ENCODE measurements around the gene HPCAL4.

The HPCAL4 gene

DNA sequence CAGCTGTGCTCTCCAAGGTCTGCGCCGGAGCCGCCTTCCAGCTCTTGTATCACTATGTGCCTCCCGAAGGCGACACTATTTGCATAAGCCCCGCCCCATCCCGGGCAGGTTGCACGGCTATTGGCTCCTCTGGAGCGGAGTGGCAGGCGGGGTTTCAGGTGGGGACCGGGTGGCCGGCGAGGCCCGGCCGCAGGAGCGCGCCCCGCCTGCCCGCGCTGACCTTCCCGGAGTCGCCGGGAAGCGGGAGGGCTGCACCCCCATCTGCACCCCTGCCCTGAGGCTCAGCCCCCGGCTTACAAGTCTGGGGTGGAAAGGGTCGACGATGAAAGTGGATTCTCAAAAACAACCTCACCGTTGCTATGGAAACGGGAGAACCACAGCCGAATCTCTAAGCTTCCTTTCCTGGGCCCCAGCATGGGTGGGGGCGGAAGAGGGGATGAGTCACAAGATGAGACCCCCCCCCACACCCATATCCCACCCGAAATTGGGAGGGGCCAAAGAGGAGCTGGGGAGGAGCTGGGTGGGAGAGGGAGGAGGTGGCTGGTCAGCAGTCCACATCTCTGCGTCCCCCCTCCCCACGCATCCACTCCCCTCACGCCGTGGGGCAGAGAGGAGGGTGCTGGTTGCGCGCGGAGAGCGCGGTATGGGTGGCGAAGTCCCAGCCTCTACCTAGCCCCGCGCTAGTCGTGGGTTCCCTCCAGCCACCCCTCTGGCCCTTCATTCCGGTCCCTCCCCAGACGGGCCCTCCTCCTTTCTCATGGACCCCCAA is at the start of gene HPCAL4:
Gene HPCAL4, minus strand, starts transcription at position 51 of the 769 bp plus-strand sequence. CDS start 6,830 bp downstream, outside the sequence.
- DNase-seq: peak; percentile 94

DNA sequence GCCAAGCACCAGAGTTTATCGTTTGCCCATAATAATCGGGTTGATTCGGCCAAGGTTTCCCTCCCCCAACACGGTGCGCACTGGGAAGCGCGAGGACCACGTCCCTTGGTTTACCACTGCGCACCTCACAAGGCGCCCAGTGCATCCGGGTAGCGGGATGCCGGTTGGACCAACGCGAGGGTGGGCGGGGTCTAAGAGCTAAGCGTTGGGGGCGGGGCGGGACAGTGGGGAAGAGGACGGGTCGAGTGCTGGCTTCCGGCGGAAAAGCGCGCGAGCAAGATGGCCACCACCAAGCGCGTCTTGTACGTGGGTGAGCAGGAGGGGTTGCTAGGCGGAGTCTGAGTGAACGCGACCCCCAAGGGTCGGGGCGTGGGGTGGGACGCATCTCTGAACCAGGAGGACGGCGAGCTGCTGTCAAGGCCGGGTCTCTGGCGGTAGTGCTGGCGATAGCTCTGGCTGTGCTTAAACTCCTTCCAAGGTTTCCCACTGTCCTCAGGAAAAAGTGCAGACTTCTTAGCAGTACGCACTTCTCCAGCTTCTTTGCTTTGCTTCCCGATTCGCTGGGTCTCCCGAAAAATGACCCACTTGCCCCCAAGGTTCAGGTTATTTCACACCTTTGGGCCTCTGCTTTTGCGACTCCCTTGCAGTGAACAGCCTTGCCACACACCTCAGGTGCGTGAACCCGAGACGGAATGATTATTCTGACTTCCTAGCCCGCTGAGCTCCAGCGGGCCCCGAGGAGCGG is 47.6 kb upstream of the HPCAL4 start, which contains the start of gene PPIE:
Gene PPIE, plus strand, starts transcription at position 261 of the 745 bp plus-strand sequence. Its CDS starts 19 bp downstream, at position 280.
- peak; percentile 99 for DNase-seq

DNA sequence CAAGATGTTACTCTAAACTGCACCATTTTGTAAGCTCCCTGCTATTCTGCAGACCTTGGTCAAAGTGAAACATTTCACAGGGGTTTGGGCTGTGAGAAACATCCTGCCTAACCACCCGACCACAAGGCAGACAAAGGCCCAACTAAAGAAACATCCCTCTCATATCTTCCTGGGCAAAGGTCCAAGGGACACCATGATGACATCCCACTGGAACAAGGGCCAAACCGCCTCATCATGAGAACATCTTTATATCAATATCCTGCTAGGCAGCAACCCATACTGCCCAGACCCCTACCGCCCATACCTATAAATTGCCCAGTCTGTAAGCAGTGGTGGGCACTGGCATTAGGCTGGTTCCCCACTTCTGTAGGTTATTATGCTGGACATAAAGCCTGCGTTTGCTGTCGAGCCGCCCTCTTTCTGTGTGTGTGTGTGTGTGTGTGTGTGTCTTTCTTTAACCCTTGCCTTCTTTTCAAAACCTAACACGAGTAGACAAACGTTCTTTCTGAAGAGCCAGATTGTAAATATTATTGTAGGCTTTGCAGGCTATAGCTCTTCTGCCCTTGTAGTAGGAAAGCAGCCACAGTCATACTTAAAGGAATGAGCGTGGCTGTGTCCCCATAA is 46.4 kb upstream of the HPCAL4 start:
- DNase-seq: no peak

DNA sequence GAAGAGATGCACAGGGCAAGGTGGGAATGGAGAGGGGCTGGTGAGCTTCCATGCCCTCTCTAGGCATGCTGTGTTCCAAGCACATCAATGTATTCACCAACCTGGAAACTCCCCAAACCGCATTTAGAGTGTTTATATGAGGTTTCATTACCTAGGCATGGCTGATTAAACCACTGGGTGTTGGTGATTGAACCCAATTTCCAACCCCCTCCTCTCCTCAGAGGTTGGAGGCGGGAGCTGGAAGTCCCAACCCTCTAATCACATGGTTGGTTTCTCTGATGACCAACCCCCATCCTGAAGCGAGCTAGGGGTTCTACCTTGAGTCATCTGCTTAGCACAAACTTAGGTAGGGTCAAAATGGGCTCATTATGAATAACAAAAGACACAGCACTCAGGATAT is 44.5 kb upstream of the HPCAL4 start:
- DNase-seq: no peak

DNA sequence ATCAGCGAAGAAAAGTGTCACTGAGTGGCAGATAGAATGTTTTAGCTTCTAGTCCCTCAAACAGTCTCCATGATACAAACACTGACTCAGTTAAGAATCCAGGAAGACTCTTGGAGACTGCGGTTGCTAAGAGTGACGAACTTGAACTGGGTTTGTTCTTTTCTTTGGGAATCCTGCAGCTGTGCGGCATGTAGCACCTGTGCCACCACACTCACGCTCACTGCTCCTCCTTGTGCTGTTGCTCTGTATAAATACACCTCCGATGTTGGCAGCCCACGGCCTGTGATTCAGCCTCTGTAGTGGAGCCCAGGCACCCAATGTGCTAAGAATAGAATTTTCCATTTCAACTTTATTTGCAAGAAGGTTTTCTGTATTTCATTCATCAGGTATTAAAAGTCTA is 41.9 kb upstream of the HPCAL4 start:
- DNase-seq: no peak

DNA sequence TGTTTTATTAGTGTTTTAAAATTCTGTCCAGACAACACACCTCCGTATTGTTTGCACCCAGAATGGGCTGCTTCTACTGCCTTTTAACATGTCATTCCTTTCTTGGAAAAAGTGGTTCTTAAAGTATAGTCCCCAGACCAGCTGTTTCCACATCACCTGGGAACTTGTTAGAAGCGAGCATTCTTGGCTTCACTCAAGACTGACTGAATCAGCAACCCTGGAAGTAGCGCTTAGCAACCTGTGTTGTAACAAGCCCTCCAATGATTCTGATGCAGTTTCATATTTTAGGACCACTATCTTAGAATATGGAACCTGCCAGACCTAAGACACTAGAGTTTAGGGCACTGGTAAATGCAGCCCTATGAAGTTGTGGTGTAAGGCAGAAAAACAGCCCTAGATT is 41.5 kb upstream of the HPCAL4 start:
- DNase-seq: no peak

DNA sequence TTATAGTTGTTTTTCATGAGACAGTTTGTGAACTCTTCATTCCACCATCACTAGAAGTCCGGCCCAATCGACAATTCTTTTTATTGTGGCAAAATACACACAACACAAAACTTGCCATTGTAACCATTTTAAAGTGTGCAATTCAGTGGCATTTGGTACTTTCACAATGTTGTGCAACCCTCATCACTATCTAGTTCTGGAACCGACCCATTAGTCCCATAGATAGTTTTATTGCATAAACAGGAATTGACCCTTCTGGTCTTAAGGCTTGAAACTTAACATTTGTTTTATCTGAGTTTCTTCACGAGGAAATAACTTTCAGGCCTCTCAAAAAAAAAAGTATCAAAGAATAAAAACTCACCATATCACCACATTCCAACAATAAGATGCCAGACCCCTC is 38.6 kb upstream of the HPCAL4 start:
- DNase-seq: no peak

DNA sequence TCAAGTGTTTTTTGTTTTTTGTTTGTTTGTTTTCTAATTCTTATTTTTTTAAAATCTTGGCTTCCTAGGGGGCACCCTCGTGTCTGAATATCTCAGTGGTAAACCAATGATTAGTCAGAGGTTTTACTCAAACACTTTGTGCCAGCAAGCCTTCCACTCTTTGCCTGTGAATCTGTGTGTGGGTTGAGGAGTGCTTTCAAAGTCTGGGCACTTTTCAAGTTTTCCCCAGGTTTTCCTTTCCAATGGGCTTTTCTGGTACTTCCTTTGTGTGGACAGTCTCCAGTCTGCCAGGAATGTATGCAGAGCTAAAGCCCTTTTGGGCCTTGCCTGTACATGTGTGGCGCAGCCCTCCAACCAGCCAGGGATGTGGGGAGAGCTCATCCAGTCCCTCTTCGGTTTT is 37.8 kb upstream of the HPCAL4 start:
- no peak for DNase-seq

DNA sequence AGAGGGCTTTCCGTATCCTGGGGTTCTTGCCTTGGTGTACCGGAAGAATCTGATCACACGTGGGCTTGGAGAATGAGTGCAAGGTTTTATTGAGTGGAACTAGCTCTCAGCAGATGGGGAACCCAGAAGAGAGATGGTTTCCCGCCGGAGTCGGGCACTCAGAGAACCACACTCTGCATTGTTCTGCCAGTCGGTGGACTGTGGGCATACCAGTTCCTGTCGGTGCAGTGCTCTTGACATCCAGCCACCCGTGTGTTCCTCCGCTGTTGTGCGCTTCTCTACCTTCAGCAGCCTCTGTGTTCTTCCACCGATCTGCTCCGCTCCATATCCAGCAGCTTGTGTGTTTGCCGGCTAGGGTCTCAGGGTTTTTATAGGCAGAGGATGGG is 36.7 kb upstream of the HPCAL4 start:
- no peak for DNase-seq

DNA sequence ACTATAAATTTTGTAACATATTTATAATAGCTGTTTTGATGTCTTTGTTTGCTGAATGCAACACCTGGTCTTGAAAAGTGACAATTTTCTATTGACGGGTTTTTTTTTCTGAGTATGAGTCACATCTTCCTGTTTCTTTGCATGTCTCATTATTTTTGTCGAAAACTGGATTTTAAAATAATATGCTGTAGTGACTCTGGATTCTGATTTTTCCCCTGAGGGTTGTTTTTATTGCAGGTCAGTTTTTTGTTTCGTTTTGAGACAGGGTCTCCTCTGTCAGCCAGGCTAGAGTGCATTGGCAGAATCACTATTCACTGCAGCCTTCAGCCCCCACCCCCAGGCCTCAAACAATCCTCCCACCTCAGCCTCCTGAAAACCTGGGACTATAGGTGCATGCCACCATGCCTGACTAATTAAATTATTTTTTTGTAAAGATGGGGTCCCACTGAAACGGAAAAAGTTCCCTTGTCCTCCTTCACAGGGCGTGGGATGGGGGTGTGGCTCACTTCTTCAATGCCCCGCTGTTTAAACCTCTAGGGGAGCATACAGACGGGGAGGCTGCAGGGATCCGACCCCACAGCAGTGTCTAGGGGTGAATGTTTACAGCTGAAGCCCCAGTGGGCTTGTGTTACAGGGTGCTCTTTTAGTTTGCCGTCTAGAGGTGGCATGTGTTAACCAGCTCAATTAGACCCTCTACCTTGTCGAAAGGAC is 36.1 kb upstream of the HPCAL4 start:
- DNase-seq: no peak

DNA sequence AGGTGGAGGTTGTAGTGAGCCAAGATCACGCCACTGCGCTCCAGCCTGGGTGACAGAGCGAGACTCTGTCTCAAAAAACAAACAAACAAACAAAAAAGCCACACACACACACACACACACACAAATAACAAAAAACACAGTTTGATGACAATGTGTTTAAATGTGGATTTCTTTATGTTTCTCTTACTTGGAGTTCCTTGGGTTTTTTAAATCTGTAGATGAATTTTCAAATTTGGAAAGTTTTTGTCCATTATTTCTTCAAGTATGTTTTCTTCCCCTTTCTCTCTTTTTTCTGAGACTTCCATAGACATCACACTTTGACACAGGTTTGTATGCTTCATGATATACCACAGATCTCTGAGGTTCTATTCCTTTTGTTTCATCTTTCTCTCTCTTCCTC is 35.4 kb upstream of the HPCAL4 start:
- no peak for DNase-seq

DNA sequence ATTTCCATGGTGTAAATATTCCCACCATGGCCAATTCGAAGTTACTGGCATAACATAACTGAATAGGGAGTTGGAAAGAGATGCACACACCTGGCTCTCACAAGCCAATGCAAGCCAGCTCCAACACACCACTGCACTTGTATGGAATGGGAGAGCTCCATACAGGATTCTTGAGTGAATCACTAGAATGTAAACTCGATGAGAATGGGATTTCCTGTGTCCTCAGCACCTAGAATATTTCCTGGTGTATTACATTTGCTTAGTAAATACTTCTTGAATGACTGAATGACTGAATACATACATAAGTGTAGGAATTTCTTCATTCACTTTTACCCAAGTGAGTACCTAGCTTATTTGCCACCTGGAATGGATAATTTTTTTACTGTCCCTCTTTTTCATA is 31.3 kb upstream of the HPCAL4 start:
- no peak for DNase-seq

DNA sequence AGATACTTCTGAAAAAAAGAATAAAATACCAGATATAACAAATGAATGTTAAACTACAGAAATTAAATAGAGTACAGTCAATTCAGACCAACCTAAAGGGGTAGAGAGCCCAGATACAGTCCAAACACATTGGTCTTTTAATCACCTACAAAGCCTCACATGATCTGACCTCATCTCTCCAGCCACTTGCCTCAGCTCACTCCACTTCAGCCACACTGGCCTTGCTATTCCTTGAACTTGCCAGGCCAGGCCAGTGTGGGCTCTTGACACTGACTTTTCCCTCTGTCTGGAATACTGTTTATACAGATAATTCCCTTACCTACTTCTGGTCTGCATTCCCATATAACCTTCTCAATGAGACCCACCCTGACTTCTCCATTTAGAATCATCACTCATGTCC is 30.4 kb upstream of the HPCAL4 start:
- DNase-seq: no peak

DNA sequence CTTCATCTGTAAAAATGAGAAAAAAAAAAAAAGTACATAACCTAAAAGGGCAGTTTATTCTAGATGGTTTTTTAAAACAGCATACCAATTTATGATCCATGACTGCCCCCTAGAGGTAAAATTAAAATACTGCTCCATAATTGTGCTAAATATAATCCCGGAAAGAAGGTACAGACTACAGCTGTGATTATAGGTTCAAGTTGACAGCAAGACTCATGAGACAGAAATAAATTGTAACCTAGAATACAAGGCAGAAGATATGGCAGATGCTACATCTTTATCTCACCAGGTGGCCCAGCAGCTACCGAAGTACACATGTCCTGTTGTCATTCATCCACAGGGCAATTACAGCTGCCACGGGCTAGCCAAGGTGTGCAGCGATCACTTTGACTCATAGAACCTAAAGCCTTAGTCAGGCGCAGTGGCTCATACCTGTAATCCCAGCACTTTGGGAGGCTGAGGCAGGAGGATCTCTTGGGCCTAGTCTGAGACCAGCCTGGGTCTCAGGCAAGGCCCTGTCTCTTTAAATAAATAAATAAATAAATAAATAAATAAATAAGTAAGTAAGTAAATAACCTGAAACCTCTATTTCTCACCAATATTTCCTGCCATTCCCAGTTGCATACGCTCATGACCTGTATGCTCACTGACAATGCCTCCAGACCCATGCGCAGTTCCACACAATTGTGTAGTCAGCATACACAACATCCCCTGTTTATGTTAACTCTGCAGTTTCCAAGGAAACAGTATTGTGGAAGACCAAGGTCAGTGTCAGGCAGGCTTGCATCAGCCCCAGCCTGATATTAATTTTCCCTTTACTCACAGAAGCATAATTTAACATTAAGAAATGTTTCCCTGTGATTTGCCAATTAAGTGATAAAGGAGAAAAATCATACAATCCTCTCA is 29.1 kb upstream of the HPCAL4 start:
- DNase-seq: no peak

DNA sequence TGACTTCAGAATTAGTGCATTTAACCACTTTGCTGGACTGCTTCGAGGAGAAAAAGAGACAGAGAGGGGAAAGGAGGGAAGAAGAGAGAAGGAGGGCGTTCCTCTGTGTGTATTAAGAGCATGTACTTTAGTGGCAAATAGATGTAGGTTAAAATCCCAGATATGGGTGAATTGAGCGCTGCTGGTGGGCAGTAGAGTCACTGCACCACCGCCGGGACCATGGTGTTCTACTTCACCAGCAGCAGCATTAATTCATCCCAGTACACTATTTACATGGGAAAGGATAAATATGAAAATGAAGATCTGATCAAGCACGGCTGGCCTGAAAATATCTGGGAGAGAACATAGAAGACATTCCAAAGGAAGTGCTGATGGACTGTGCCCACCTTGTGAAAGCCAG is 26.6 kb upstream of the HPCAL4 start:
- DNase-seq: no peak

DNA sequence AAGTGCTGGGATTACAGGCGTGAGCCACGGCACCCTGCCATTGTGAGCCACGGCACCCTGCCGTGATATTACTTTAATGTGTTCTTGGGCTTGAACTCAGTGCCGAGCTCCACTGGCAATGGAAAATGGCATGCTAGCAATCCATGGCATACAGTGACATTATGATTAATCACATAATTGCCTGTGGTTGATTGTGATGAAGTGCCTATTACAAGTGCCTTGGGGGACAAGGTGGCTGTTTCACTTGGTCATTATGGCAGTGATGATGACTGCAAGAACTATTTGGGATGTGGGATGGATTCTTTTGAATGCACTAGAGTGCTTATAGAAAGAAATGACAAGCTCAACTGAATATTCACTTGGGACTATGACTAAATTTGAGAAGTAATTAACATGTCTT is 22.3 kb upstream of the HPCAL4 start:
- no peak for DNase-seq

DNA sequence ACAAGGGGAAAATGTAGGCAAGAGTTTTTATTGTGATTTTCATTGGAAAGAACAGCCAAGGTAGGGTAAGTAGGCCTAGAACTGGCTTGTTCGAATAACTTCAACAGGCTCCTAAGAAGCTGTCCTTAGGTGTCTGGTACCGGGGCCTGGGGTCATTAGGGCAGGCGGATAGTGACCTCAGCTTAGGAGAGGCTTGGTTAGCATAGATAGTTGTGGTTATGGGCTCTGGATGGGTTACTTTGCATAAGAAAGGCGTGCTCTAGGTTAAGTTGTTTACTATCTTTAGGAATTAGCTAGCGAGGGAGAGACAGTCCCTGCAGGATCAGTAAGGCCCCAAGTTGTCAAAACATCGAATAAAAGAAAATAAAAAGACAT is 20.7 kb upstream of the HPCAL4 start:
- no peak for DNase-seq

DNA sequence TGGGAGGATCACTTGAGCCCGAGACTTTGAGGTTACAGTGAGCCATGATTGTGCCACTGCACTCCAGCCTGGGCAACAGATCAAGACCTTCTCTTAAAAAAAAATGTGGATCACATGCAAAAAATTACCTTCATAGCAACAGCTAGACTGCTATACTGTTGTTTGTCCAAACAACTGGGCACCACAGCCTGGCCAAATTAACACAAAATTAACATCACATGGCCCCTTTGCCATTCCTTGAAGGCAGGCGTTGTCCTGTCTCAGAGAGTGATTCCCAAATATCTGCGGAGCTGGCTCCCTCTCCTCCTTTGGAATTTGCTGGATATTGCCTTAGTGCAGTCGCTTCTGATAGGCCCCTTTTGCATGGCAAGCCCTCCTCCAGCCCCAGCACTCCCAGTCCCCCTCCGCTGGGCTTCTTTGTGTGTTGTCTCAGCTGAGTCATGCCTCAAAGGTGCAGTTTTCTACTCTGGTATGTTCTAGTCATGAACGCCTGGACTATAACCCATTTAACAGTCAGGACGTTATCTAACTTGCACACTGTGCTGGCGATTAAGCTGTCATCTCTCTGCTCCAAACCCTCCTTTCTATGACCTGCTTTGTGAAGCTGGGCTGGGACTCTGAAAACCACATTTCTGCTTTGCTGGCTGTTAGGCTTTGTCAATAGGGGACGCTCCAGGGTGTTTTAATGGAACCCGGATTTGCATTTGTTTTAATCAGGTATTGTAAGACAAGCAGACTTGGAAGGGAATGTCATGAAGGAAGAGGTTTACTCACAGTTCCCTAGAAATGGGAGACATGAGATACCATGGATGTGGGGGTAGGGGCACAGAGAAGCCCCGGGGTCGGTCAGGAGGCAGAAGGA is 20.1 kb upstream of the HPCAL4 start:
- DNase-seq: no peak

DNA sequence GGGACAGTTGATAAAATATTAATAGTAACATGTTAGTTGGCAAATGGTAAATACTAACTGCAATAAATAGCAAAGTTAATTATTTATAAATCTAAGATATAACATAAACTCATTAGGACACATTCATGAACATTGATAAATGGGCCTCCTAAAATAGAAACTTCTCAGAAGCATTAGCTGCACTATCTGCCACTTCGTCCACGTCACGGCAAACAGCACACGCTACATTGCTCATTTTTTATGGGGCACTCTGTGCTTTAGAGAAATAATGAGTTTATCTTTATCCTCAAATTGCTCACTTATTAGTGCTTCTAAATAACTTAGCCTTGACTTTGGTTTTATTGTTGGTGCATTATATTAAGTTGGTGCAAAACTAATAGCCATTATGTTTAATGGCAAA is 16.3 kb upstream of the HPCAL4 start:
- DNase-seq: no peak

DNA sequence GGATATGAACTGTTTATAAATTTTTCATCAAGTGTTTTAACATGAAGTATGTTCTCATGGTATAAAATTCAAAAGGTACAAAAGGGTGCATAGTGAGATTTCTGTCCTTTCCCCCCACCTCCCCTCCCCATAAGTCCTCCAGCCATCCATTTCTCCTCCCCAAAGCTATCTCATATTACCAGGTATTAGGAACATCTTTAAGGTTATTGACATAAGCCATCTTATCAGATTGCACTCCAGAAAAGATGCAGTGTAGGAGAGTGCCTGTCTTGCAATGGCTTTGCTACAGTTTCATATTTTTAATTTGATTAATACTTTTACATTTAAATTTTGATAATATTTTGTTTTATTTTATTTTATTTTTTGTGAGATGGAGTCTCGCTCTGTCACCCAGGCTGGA is 13.5 kb upstream of the HPCAL4 start:
- DNase-seq: no peak

DNA sequence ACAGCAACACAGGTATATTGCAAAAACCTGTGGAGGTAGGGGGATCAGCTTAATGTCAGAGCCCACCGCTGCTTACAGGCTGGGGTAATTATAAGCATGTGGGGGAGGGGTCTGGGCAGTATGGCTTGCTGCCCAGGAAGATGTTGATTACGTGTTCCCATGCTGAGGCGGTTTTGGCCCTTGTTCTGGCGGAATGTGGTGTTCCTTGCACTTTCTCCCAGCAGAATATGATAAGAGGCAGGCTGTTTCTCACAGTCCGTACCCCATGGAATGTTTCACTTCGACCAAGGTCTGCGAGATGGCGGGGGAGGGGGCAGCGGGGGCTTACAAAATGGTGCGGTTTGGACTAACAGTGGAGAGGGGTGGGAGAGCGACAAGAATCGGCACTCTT is 9.8 kb upstream of the HPCAL4 start:
- no peak for DNase-seq

Measured in stimulated activated CD4-positive, alpha-beta T cell treated with anti-CD3 and anti-CD28 coated beads, Interleukin-15, amount 100 ng/mL, for 24 hours (primary cell).